Measurements from ENCODE around the gene TMEM81.

The TMEM81 gene

GRCh38 chr1:205084360-205084759, at the start of gene TMEM81:
Gene TMEM81, minus strand, starts transcription at chr1:205084460. Its CDS starts 140 bp downstream, at chr1:205084320.
- DNase-seq (ENCODE audit: low read depth): no peak

GRCh38 chr1:205133287-205133686, 49.0 kb upstream of the TMEM81 start:
- DNase-seq (ENCODE audit: low read depth): no peak

- no peak for DNase-seq (ENCODE audit: low read depth)
These were observed 45.3 kb upstream of the TMEM81 start for GRCh38 chr1:205129447-205130029.

- peak; percentile 32 for DNase-seq (ENCODE audit: low read depth)
These were observed 43.8 kb upstream of the TMEM81 start for GRCh38 chr1:205128050-205128449.

GRCh38 chr1:205127646-205128045, 43.4 kb upstream of the TMEM81 start:
- DNase-seq (ENCODE audit: low read depth): no peak

- DNase-seq (ENCODE audit: low read depth): no peak
These were observed 40.5 kb upstream of the TMEM81 start for GRCh38 chr1:205124726-205125125.

GRCh38 chr1:205122489-205122882, 38.2 kb upstream of the TMEM81 start:
- no peak for DNase-seq (ENCODE audit: low read depth)

GRCh38 chr1:205121660-205122488, 37.6 kb upstream of the TMEM81 start, which contains the start of gene RBBP5:
Gene RBBP5, minus strand, starts transcription at chr1:205121978. Its CDS starts 105 bp downstream, at chr1:205121873.
- peak; percentile 98 for DNase-seq (ENCODE audit: low read depth)

GRCh38 chr1:205118752-205119151, 34.5 kb upstream of the TMEM81 start:
- DNase-seq (ENCODE audit: low read depth): no peak

- DNase-seq (ENCODE audit: low read depth): no peak
These were observed 27.1 kb upstream of the TMEM81 start for GRCh38 chr1:205111354-205111753.

- DNase-seq (ENCODE audit: low read depth): no peak
These were observed 25.5 kb upstream of the TMEM81 start for GRCh38 chr1:205109711-205110110.

GRCh38 chr1:205109269-205109668, 25.0 kb upstream of the TMEM81 start:
- no peak for DNase-seq (ENCODE audit: low read depth)

GRCh38 chr1:205108464-205108863, 24.2 kb upstream of the TMEM81 start:
- DNase-seq (ENCODE audit: low read depth): no peak

GRCh38 chr1:205107327-205107726, 23.1 kb upstream of the TMEM81 start:
- no peak for DNase-seq (ENCODE audit: low read depth)

GRCh38 chr1:205102404-205102803, 18.1 kb upstream of the TMEM81 start:
- no peak for DNase-seq (ENCODE audit: low read depth)

- DNase-seq (ENCODE audit: low read depth): no peak
These were observed 14.0 kb upstream of the TMEM81 start for GRCh38 chr1:205098242-205098641.

- no peak for DNase-seq (ENCODE audit: low read depth)
These were observed 11.2 kb upstream of the TMEM81 start for GRCh38 chr1:205095422-205095821.

- DNase-seq (ENCODE audit: low read depth): peak; percentile 72
These were observed 6.9 kb upstream of the TMEM81 start for GRCh38 chr1:205091043-205091740.

- no peak for DNase-seq (ENCODE audit: low read depth)
These were observed 4.1 kb upstream of the TMEM81 start for GRCh38 chr1:205088341-205088740.

GRCh38 chr1:205082431-205082830, 1.8 kb downstream of the TMEM81 start:
- DNase-seq (ENCODE audit: low read depth): no peak

- DNase-seq (ENCODE audit: low read depth): peak; percentile 89
These were observed 6.3 kb downstream of the TMEM81 start for GRCh38 chr1:205077934-205078311.

- DNase-seq (ENCODE audit: low read depth): no peak
These were observed 6.9 kb downstream of the TMEM81 start for GRCh38 chr1:205077158-205077933.
